Prostate gland (tissue), 2 donors: ENCODE measurements around the gene NOSIP.

Experiments
- CTCF ChIP-seq, 4 experiments: fragments of 200-600 bp in 2 of 4; fragments of 450-650 bp in 2 of 4; sonication (generic) in 2 of 4; IDR thresholded peaks; 1 replicate in 3 of 4; 2 replicates in 1 of 4; pipeline ENCODE4 v1.5.1; 2016 to 2019; ENCODE audit warnings: antibody characterized with exemption in 4 of 4, mild to moderate bottlenecking in 2 of 4, moderate library complexity in 2 of 4
- POLR2A ChIP-seq: fragments of 450-650 bp; IDR thresholded peaks from one replicate; pipeline ENCODE4 v1.6.1; 2016; ENCODE audit warnings: antibody characterized with exemption, mild to moderate bottlenecking
- POLR2AphosphoS5 ChIP-seq: sonication (generic); formaldehyde crosslinking; IDR thresholded peaks from one replicate; pipeline ENCODE4 v1.6.1; 2017; ENCODE audit warnings: antibody characterized with exemption

- no peak for TF ChIP-seq POLR2A
- no peak for TF ChIP-seq CTCF (IDR thresholded peaks at IDR 0.05)
- no peak for TF ChIP-seq POLR2AphosphoS5
These were observed 22.4 kb upstream of the NOSIP start for GRCh38 chr19:49602806-49603205.
